Skin epidermis (tissue), 12 donors: ENCODE data around the gene GIT2.
"Not testable (repeated sequence)": the region's sequence is repeated elsewhere in the genome, so short reads cannot be mapped to it uniquely, and the experiment has no call there.

Experiments used
- H3K27ac ChIP-seq, 21 experiments: fragments of 200-600 bp; sonication (generic) in 11 of 21; one replicate each; pipeline ENCODE4 v1.5.0; 2020; ENCODE audit warnings: mild to moderate bottlenecking in 3 of 21, inconsistent platforms in 2 of 21, moderate library complexity in 2 of 21
- H3K4me3 ChIP-seq, 7 experiments: fragments of 200-600 bp; sonication (generic) in 2 of 7; one replicate each; pipeline ENCODE4 v1.5.0; 2020; ENCODE audit warnings: inconsistent platforms in 2 of 7, mild to moderate bottlenecking in 2 of 7, moderate library complexity in 1 of 7

The GIT2 gene

DNA sequence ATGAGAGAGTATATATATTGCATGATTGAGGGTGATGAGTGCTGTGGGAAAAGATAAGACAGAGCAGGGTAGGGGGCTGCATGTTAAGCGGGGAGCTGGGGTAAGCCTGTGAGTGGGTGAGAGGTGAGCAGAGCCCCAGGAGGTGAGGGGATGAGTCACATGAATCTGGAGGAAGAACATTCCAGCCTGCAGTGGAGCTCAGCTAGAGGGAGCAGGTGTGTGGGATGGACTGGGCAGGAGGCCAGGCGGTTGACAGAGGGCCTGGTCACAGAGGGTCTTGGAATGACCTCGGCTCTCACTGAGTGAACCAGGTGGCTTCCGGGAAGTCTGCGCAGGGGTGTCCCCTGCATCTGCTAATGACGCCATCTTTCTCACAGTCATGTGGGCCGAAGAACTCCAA lies 44.4 kb downstream of the GIT2 start:
- H3K27ac ChIP-seq = peak overlapping the region in 3 of 21 experiments; percentile 4 to 25 (median 14)
- no peak overlapping the region for H3K4me3 ChIP-seq

DNA sequence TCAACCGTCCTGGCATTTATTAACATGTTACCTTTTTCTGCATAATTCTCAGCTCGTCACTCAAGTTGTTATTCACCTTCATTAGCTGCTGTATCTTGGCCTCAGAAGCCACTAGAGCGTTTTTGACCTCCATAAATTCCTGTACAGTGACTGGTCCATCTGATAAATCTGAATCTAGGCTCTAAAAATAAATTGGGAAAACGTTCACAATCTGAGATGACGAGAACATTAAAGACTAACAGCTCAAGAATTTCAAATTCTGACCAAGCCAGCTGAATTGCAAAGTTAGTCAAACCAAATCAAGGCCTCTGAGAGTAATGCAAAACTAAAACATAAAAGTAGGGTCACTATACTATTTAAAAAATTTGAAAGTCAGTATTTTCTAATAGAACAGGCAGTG lies 45.0 kb downstream of the GIT2 start:
- no peak overlapping the region for H3K4me3 ChIP-seq
- no peak overlapping the region for H3K27ac ChIP-seq

DNA sequence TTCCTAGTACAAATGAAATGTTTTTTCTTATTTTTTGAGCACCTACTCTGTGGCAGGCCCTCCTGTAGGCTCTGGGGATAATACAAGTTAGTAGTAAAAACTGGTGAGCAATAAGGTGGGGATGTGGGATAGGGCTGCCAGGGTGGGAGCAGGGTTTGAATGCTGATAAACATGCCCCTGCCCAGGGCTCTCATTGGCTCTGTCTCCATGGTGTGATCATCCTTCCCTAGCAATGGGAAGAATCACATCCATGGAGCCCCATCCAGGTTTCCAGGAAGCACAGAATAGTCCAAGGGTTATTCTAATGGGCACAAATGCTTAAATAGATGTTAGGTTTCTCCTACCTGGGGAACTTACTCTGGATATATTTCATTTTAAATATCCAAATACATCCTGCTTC lies 45.5 kb downstream of the GIT2 start:
- Histone ChIP-seq H3K27ac (peak overlapping the region in 2 of 21 experiments; percentile 21 to 43), H3K4me3 (no peak overlapping the region)

GRCh38 chr12:109949089-109949488 lies 47.1 kb downstream of the GIT2 start:
- no peak overlapping the region for H3K4me3 ChIP-seq
- H3K27ac ChIP-seq = peak overlapping the region in 3 of 21 experiments; percentile 25 to 31 (median 31)

- peak overlapping the region in 6 of 21 experiments; percentile 21 to 76 (median 31) for H3K27ac ChIP-seq
Measured at GRCh38 chr12:109948368-109948767, 47.8 kb downstream of the GIT2 start.

GRCh38 chr12:109947521-109947920 lies 48.6 kb downstream of the GIT2 start:
- Histone ChIP-seq H3K27ac (peak overlapping the region in 12 of 21 experiments; percentile 10 to 76 (median 31)), H3K4me3 (no peak overlapping the region)

More at GRCh38 chr12:109948368-109948767, 47.8 kb downstream of the GIT2 start:
- H3K4me3 ChIP-seq = no peak overlapping the region

DNA sequence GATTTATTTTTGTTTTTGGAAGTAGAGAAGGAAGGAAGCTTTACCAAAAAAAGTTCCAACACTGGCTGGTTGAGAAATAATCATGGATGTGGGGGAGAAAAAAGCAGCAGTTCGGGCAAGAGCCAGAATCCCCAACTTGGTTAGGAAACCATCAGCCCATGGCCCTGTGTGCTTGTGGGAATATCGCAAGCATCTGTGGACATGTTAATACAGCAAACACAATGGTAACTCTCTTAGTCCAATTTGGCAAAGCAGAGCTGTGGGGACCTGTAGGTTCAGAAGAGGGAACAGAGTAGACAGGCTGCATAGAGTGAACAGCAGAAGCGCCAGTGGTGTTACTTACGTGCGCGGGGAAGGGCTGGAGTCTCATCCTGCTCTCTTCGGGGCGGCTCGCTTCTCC lies 49.3 kb downstream of the GIT2 start:
- Histone ChIP-seq H3K27ac (peak overlapping the region in 13 of 21 experiments; percentile 20 to 76 (median 35)), H3K4me3 (no peak overlapping the region)

GRCh38 chr12:109946505-109946904 lies 49.7 kb downstream of the GIT2 start:
- no peak overlapping the region for H3K4me3 ChIP-seq
- peak overlapping the region in 10 of 21 experiments; percentile 21 to 63 (median 36) for H3K27ac ChIP-seq

DNA sequence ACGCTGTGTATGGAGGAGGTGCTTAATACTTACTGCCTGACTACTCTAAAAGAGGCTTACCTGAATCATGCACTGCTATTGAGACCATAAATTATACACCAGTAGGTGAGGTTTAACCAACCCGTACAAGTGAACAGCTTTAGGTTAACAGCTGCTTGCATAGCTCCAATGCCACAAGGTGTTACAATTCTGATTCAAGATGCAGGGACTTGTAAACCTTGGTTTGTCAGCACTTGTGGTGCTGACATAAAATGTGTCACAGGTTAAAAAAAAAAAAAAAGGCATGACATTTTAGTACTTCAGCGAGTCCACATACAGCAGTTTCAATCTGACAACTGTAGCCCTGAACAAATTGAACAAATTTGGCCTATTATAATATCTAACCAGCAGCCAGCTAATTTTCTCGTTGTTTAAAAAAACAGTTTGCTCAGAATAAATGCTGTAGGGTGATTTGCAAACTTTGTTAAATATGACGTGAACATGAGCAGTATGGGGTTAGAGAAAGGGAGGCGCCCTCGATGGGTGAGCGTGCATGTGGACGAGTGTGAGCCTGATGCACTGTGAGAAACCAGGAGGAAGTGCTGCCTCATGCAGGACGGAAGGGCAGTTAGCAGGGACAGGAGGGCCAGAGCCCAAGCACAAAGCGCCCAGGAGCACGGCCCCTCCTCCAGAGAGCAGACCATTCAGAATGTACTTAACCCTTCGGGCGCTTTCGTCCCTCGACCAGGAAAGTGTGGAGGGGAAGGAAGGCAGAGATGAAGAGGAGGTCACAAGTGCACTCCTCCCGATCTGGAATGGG lies 51.4 kb downstream of the GIT2 start:
- peak overlapping the region in 2 of 21 experiments; percentile 12 to 38 for H3K27ac ChIP-seq
- no peak overlapping the region for H3K4me3 ChIP-seq

DNA sequence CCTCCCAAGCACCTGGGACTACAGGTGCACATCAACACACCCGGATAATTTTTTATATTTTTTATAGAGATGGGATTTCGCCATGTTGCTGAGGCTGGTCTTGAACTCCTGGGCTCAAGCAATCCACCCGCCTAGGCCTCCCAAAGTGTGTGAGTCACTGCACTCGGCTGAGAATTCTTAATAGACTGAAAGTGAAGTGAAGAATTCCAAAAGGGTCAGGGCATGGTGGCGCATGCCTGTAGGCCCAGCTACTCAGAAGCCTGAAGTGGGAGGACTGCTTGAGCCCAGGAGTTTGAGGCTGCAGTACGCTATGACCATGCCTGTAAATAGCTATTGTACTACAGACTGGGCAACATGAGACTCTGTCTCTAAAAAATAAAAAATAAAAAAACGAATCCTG lies 52.4 kb downstream of the GIT2 start:
- H3K27ac ChIP-seq = no peak overlapping the region
- no peak overlapping the region for H3K4me3 ChIP-seq

DNA sequence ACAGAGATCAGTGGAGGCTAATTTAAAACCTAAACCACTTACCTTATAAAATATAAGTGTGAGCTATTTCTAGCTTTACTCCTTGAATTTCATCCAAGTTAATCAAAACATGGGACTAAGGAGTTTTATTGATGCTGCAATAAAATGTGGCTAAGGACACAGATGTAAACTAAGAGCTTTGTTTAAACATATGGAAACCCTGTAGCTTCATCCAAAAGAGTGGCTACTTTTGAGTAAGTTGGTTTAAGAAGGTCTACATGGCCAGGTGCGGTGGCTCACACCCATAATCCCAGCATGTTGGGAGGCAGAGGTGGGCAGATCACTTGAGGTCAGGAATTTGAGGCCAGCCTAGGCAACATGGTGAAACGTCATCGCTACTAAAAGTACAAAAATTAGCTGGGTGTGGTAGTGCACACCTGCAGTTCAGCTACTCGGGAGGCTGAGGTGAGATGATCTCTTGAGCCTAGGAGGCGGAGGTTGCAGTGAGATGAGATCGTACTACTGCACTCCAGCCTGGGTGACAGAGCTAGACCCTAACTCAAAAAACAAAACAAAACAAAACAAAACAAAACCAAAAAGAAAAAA lies 55.7 kb downstream of the GIT2 start:
- Histone ChIP-seq H3K27ac (no peak overlapping the region), H3K4me3 (no peak overlapping the region)

DNA sequence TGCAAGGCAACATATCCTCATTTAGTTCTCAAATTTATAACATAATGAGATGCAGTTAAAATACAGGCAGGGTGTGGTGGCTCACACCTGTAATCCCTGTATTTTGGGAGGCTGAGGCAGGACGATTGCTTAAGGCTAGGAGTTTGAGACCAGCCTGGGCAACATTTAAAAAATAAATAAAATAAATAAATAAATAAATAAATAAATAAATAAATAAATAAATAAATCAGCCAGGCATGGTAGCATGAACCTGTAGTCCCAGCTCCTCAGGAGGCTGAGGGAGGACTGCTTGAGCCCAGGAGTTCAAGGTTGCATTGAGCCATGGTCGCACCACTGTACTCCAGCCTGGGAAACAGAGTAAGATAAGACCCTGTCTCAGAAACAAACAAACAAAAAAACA lies 56.7 kb downstream of the GIT2 start:
- Histone ChIP-seq H3K4me3 (no peak overlapping the region), H3K27ac (no peak overlapping the region)

GRCh38 chr12:109938947-109939346 lies 57.2 kb downstream of the GIT2 start:
- Histone ChIP-seq H3K27ac (no peak overlapping the region), H3K4me3 (no peak overlapping the region)

DNA sequence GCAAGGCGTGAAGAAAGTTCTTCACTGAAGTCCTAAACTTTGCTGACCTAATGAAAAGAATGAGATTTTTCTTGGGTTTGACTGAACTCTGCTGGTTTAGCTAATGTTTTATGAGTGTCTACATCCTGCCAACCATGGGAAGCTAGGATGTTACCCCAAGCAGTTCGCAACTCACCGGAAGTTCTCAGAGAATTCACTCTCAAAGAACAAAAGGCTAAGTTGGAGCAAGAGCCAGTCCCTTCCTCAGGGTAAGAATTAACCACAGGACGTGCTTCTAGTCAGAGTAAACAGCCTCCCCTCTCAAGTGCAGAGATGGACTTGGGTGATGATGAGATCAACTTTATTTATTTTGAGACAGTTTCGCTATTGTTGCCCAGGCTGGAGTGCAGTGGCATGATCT lies 58.8 kb downstream of the GIT2 start:
- Histone ChIP-seq H3K4me3 (no peak overlapping the region), H3K27ac (peak overlapping the region in 2 of 21 experiments; percentile 9 to 47)

DNA sequence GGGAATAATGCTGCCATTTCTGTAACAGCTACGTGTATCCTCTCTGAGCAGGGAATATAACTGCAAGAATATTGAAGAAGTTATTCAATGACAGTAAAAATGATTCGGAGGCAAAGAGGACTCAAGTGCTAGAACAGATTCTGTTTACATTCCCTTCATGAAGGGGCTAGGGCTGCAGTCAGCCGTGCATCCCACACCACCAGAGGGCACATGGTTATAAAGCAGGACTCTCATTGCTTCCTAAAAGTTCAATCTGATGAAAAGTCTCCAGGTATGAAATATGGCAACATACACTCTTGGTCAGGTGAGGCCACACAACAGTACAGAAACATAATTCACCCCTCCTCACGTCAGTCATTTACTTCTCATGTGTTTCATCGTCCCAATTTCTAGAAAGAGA lies 62.1 kb downstream of the GIT2 start:
- peak overlapping the region in 1 of 21 experiments; percentile 16 for H3K27ac ChIP-seq
- H3K4me3 ChIP-seq = no peak overlapping the region

DNA sequence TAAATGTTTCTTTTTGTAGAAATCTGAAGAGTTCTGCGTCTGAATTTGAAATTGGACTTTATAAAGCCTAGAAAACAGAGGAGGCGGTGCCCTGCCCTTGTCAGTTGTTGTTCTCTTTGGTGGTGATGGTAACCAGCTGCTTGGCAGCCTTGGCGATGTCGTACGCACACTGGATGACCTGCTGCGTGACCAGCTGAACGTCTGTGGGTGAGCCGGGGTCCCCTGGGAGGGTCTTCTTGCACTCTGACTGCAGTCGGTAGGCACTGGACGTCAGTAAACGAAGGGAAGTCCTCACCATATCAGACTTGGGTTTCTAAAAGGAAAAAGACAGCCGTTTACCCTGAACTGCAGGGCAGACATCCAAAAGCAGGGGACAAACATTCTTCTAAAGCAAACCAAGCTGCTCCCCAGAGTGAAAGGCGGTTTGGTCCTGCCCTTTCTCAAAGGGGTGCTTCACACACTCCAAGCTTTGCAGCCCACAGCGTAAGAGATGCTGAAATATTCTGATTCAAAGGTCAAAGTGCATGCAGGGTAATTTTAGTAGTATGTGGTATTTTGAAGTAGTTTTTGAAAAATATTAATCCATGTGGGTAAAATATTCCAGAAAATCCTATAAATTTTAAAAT lies 63.2 kb downstream of the GIT2 start:
- Histone ChIP-seq H3K27ac (peak overlapping the region in 2 of 21 experiments; percentile 22 to 51), H3K4me3 (no peak overlapping the region)

- Histone ChIP-seq H3K27ac (no peak overlapping the region), H3K4me3 (no peak overlapping the region)
Measured at GRCh38 chr12:109931143-109931542, 65.0 kb downstream of the GIT2 start.

- H3K27ac ChIP-seq = no peak overlapping the region
- H3K4me3 ChIP-seq = no peak overlapping the region
Measured at GRCh38 chr12:109930028-109930800, 66.0 kb downstream of the GIT2 start.

DNA sequence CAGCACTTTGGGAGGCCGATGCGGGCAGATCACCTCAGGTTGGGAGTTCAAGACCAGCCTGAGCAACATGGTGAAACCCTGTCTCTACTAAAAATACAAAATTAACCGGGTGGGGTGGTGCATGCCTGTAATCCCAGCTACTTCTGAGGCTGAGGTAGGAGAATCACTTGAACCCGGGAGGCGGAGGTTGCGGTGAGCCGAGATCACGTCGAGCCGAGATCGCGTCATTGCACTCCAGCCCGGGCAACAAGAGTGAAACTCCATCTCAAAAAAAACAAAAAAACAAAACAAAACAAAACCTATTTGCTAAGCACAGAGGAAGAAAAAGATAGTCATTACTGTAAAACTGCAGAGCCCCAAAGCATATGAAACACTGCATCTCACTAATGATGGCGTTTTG lies 66.8 kb downstream of the GIT2 start:
- not testable (repeated sequence) for H3K4me3 ChIP-seq, H3K27ac ChIP-seq

DNA sequence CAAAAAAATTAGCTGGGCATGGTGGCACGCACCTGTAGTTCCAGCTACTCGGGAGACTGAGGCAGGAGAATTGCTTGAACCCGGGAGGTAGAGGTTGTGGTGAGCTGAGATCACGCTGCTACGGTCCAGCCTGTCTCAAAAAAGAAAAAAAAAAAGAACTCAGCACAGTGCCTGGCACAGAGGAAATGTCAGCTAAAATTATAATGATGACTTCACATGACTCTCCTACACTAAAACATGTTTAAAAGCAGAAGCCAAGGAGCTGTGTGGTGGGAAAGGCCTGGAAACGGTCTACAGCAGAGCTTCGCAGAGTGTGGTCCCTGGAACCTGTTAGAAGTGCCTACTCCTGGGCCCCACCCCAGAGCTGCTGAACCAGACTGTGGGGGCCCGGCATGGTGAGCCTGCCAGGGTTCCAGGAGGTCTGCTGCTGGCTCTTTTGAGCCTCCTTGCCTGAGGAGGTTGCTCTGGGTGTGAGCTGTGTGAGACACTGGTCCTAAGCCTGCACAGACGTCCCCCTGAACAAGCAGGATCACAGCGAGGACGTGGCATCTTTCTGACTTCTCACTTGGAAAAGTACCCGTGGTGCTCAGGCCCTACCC lies 68.0 kb downstream of the GIT2 start:
- no peak overlapping the region for H3K4me3 ChIP-seq
- H3K27ac ChIP-seq = peak overlapping the region in 1 of 21 experiments; percentile 7
